Activated naive CD8-positive, alpha-beta T cell treated with anti-CD3 and anti-CD28 coated beads for 36 hours (primary cell): ENCODE data around the gene TRIO. TPM values are rescaled to one million over a fixed set of nuclear protein-coding genes. Genes with fewer than 3 reads are reported as not detected.

ENCODE experiments used
- DNase-seq: peaks from one replicate; pipeline ENCODE4 v3.0.0; 2021
- H3K27ac Mint-ChIP-seq: one replicate; pipeline ENCODE4 v1.8.0; 2022; ENCODE audit warnings: mild to moderate bottlenecking, moderate library complexity, mixed read lengths
- H3K27me3 Mint-ChIP-seq: one replicate; pipeline ENCODE4 v1.8.0; 2022; ENCODE audit warnings: mild to moderate bottlenecking, mixed read lengths
- H3K36me3 Mint-ChIP-seq: one replicate; pipeline ENCODE4 v1.8.0; 2021; ENCODE audit warnings: mild to moderate bottlenecking, mixed read lengths
- H3K4me1 Mint-ChIP-seq: one replicate; pipeline ENCODE4 v1.8.0; 2021; ENCODE audit warnings: mixed read lengths
- H3K4me3 Mint-ChIP-seq: one replicate; pipeline ENCODE4 v1.8.0; 2022; ENCODE audit warnings: mild to moderate bottlenecking, moderate library complexity, mixed read lengths
- H3K9me3 Mint-ChIP-seq: one replicate; pipeline ENCODE4 v1.8.0; 2022; ENCODE audit warnings: mixed read lengths
- total RNA-seq, 2 experiments: library from RNA; stranded (reverse); gene quantifications; one replicate each; pipeline ENCODE4 v1.2.3, GENCODE V29; 2021

The TRIO gene
- total RNA-seq, 2 experiments from 2014 or later = 7.4 to 9.8 TPM

DNA sequence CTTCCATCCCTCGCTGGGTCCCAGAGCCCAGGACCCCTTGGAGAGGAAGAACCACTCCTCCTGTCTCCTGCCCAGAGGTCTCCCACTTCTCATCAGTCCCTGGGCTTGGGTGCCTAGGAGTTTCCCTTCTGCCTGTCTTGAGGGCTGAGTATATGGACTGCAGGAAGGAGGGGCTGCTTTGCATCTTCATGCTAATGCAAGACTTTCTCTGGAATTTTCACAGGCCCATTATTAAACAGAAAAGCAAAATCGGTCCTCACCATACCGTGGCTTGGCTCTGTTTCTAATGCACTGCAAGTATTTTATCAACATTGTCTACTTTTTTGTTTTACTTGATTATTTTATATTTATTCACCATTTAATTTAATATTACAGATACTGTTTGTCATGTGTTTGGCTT lies 34.5 kb downstream of the TRIO start:
- Mint-ChIP-seq H3K9me3 (no peaks in the 10 kb centered on the region), H3K36me3 (no peaks in the 10 kb centered on the region), H3K27me3 (peaks cover 16% of the 10 kb centered on the region), H3K4me3 (no peak overlapping the region), H3K27ac (no peak overlapping the region), H3K4me1 (peaks cover 7% of the 10 kb centered on the region)
- DNase-seq = no peak

DNA sequence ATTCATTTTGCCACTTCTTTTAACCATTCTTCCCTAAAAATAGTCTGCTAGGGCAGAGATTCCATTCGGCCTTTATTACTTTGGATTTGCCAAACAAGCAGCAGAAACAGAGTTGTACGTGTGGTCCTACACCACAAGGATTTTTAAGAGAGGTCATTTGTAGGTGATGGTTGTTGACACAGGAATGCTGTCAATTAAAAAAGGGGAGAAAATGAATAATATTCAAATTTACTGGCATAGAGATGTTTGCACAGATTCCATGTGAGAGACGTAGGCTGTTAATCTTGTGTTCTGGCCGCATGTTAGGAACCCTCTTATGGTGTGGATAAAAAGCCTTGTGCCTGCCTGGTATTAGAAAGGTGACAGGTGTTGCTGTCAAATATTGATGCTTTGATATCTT lies 34.9 kb downstream of the TRIO start:
- Mint-ChIP-seq H3K4me1 (peaks cover 7% of the 10 kb centered on the region), H3K27ac (no peak overlapping the region), H3K27me3 (peaks cover 13% of the 10 kb centered on the region), H3K36me3 (no peaks in the 10 kb centered on the region), H3K4me3 (no peak overlapping the region), H3K9me3 (no peaks in the 10 kb centered on the region)
- DNase-seq = no peak

DNA sequence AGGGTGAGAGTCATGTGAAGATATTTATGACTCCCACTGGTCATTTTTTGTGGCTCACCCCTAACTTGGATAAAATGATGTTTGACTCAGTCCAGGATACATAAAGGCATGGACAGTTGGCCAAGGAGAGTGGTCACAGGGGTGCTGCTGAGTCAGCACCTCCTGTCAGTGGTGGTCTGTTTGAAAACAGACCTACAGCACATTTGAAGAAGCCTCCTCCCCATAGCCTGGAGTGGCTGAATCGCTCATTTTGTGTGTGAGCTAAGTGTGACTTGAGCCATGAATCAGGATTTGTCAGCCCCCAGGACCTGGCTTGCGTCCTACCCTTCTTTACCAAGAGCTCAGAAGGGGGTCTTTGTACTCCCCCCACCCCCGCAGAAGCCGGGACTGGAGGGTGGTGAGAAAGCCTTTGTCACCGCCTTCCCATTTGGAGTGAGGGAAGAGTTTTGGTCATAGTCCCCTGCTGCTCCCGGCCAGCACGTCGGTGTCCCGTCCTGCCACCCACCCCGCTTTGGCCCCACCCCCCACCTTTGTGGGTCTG lies 35.6 kb downstream of the TRIO start:
- Mint-ChIP-seq H3K9me3 (no peaks in the 10 kb centered on the region), H3K27ac (no peak overlapping the region), H3K4me3 (no peak overlapping the region), H3K27me3 (peaks cover 8% of the 10 kb centered on the region), H3K36me3 (no peaks in the 10 kb centered on the region), H3K4me1 (peaks cover 6% of the 10 kb centered on the region)
- no peak for DNase-seq

- DNase-seq = no peak
- H3K27ac Mint-ChIP-seq = no peak overlapping the region
- peaks cover 1% of the 10 kb centered on the region for H3K27me3 Mint-ChIP-seq
- H3K4me1 Mint-ChIP-seq = peaks cover under 1% of the 10 kb centered on the region
- H3K9me3 Mint-ChIP-seq = no peaks in the 10 kb centered on the region
- H3K4me3 Mint-ChIP-seq = no peak overlapping the region
- no peaks in the 10 kb centered on the region for H3K36me3 Mint-ChIP-seq
Observed at GRCh38 chr5:14179446-14179845, 36.3 kb downstream of the TRIO start.

DNA sequence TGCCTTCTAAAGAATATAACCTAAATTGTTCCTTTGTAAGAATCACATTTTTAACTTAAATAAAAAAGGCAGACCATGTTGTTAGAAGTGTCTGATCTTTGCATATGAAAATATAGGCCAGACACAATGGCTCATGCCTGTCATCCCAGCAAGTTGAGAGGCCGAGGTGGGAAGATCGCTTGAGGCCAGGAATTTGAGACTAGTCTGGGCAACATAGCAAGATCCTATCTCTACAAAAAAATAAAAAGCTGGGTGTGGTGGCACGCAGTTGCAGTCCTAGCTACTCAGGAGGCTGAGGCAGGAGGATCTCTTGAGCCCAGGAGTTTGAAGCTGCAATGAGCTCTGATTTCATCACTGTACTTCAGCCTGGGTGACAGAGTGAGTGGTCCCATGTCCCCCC lies 37.3 kb downstream of the TRIO start:
- DNase-seq = no peak
- Mint-ChIP-seq H3K27me3 (no peaks in the 10 kb centered on the region), H3K9me3 (no peaks in the 10 kb centered on the region), H3K4me1 (no peaks in the 10 kb centered on the region), H3K27ac (no peak overlapping the region), H3K4me3 (no peak overlapping the region), H3K36me3 (no peaks in the 10 kb centered on the region)

DNA sequence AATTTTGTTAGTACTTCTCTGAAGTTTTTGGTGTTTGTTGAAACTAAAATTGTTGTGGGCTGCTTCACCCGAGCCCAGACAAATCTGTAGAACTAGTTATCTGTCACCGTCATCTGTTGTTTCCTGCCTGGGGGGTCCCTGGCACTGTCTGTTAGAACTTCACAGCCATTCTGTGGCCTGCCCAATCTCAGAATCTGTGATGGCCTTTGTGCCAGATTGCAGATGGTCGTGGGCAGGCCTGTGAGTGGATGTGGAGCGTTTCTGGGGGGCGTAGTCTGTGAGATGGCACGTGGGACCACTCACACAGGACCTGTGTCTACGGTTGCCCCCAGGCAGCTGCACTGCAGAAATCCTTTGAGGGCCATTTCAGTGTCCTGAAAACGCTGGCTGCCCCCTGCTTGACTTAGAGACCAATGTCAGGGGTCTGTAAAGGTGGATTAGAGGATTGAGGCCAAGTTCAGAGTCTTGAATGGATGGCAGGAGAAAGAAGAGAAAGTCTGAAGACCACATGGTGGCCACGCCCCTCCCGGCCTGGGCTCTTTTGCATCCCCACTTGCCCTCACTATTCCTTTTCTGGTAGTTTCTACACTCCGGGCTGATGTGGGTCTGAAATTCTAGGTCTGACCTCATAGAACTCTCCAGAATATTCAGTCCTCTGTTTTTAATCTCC lies 38.3 kb downstream of the TRIO start:
- Mint-ChIP-seq H3K4me3 (no peak overlapping the region), H3K27ac (no peak overlapping the region), H3K4me1 (no peaks in the 10 kb centered on the region), H3K9me3 (no peaks in the 10 kb centered on the region), H3K36me3 (no peaks in the 10 kb centered on the region), H3K27me3 (no peaks in the 10 kb centered on the region)
- DNase-seq = no peak

GRCh38 chr5:14182761-14183160 lies 39.6 kb downstream of the TRIO start:
- Mint-ChIP-seq H3K4me3 (no peak overlapping the region), H3K9me3 (no peaks in the 10 kb centered on the region), H3K36me3 (no peaks in the 10 kb centered on the region), H3K4me1 (no peaks in the 10 kb centered on the region), H3K27me3 (no peaks in the 10 kb centered on the region), H3K27ac (no peak overlapping the region)
- no peak for DNase-seq

GRCh38 chr5:14183187-14183939 lies 40.2 kb downstream of the TRIO start:
- H3K9me3 Mint-ChIP-seq = no peaks in the 10 kb centered on the region
- no peaks in the 10 kb centered on the region for H3K27me3 Mint-ChIP-seq
- H3K36me3 Mint-ChIP-seq = no peaks in the 10 kb centered on the region

DNA sequence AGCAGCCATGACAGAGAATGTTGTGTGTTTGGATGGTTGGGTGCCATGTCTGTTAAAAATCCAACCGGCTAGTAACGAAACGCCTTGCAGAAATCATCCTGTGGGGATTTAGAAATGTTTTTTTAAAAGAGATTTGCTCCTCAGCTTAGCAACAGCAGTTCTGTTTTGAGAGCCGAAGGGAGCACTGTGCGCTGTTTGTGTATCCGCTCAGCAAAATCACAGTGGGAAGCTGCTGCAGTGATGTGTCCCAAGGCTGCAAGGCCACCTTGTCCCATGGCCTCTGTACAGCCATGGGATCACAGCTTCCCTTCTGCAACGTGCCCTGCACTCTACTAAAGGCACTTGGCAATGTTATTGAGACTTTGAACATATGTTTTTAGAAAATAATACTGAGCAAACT lies 40.9 kb downstream of the TRIO start:
- Mint-ChIP-seq H3K9me3 (no peaks in the 10 kb centered on the region), H3K27ac (no peak overlapping the region), H3K4me1 (no peaks in the 10 kb centered on the region), H3K36me3 (no peaks in the 10 kb centered on the region), H3K27me3 (no peaks in the 10 kb centered on the region), H3K4me3 (no peak overlapping the region)
- no peak for DNase-seq

More at GRCh38 chr5:14183187-14183939, 40.2 kb downstream of the TRIO start:
- Mint-ChIP-seq H3K27ac (no peak overlapping the region), H3K4me3 (no peak overlapping the region), H3K4me1 (no peaks in the 10 kb centered on the region)
- no peak for DNase-seq

DNA sequence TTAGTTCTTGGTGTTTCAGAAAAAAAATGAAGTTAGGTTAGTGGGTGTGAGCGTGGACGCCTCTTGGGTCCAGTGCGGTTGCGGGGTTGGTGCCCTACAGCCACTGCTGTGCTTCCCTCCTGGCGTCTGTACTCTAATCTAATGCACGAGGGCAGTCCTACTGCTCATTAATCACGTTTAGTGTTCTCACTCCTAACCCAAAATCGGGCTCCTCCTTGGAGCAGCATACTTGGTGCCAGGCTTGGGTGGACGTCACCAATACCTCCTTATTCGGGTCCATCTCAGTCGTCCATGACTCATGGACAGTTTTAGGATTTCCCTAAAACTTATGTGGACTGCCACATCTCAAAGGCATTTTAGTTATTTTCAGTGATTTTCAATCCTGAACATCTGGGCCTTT lies 41.6 kb downstream of the TRIO start:
- no peaks in the 10 kb centered on the region for H3K27me3 Mint-ChIP-seq
- H3K27ac Mint-ChIP-seq = no peak overlapping the region
- H3K36me3 Mint-ChIP-seq = no peaks in the 10 kb centered on the region
- no peaks in the 10 kb centered on the region for H3K9me3 Mint-ChIP-seq
- H3K4me1 Mint-ChIP-seq = no peaks in the 10 kb centered on the region
- no peak overlapping the region for H3K4me3 Mint-ChIP-seq
- DNase-seq = no peak

GRCh38 chr5:14185326-14186058 lies 42.4 kb downstream of the TRIO start:
- no peak overlapping the region for H3K4me3 Mint-ChIP-seq
- H3K4me1 Mint-ChIP-seq = no peaks in the 10 kb centered on the region
- no peak for DNase-seq
- H3K27ac Mint-ChIP-seq = no peak overlapping the region
- no peaks in the 10 kb centered on the region for H3K36me3 Mint-ChIP-seq
- no peaks in the 10 kb centered on the region for H3K27me3 Mint-ChIP-seq
- no peaks in the 10 kb centered on the region for H3K9me3 Mint-ChIP-seq

DNA sequence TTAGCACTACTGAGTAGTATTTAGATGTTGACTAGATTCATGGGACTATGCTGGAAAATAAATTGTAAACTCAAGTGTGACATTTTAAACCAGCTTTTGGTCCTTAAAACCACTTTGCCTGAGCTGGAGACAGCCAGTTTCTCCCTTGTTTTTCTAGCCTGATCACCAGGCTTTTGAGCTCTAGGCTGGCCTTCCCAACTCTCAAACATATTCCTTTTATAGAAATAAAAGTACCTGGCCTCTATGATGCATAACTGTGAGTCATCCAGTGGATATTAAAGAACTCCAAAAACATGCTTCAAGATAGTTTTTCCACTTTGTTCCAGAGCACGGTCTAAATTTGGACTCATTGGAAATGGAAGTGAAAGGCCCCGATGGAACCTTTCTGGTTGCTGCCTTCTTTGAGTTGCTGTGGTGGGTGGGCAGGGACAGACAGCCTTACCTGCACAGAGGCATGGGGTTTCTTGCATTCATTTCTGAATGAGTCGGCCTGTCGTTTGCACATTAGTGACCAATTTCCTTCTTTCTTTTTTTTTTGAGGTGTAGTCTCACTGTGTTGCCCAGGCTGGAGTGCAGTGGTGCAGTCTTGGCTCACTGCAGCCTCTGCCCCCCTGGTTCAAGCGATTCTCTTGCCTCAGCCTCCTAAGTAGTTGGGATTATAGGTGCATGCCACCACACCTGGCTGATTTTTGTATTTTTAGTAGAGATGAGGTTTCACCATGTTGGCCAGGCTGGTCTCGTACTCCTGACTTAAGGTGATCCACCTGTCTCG lies 43.1 kb downstream of the TRIO start:
- H3K27ac Mint-ChIP-seq = no peak overlapping the region
- no peaks in the 10 kb centered on the region for H3K36me3 Mint-ChIP-seq
- H3K4me1 Mint-ChIP-seq = no peaks in the 10 kb centered on the region
- no peaks in the 10 kb centered on the region for H3K27me3 Mint-ChIP-seq
- H3K4me3 Mint-ChIP-seq = no peak overlapping the region
- no peaks in the 10 kb centered on the region for H3K9me3 Mint-ChIP-seq
- no peak for DNase-seq

DNA sequence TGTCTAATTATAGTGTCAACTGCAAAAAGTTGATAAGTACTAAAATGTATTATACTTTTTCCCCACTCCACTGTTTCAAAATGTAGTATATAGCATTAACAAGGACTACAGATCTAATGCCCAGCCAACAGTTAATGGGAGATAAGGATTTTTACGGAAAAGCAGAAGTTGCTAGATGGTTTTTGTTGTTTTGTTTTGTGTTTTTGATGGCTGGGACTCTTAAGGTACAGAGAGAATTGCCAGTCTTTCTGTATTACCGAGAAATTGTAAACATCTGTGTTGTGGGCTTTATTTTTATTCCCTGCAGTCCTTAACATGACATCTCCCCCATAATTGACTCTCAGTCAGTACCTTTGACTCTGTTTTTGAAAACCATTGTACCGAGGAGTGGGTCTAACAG lies 44.0 kb downstream of the TRIO start:
- Mint-ChIP-seq H3K4me1 (no peaks in the 10 kb centered on the region), H3K36me3 (no peaks in the 10 kb centered on the region), H3K27me3 (peaks cover 1% of the 10 kb centered on the region), H3K9me3 (no peaks in the 10 kb centered on the region), H3K4me3 (no peak overlapping the region), H3K27ac (no peak overlapping the region)
- DNase-seq = no peak

DNA sequence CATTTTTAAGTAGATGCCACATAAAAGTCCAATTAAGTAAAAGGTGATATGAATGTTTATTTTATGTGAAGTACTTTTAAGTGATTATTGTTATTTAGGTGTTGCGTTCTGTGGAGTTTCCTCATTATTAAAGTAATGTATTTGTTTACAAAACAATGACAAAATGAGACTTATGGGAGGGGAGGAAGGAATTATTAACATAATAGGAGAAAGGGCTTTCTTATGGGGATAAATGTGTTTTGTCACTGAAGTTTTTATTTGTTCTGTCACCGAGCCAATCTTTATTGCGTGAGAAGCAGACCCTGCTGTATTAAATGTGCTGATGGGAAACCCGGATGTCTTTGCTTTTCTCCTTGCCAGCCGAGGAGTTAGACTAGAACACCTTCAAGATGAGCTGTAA lies 44.5 kb downstream of the TRIO start:
- Mint-ChIP-seq H3K36me3 (no peaks in the 10 kb centered on the region), H3K27ac (no peak overlapping the region), H3K9me3 (no peaks in the 10 kb centered on the region), H3K4me1 (no peaks in the 10 kb centered on the region), H3K4me3 (no peak overlapping the region), H3K27me3 (peaks cover 3% of the 10 kb centered on the region)
- no peak for DNase-seq

GRCh38 chr5:14188778-14189177 lies 45.6 kb downstream of the TRIO start:
- H3K36me3 Mint-ChIP-seq = no peaks in the 10 kb centered on the region
- H3K4me1 Mint-ChIP-seq = no peaks in the 10 kb centered on the region
- no peak for DNase-seq
- no peaks in the 10 kb centered on the region for H3K9me3 Mint-ChIP-seq
- H3K27ac Mint-ChIP-seq = no peak overlapping the region
- peaks cover 4% of the 10 kb centered on the region for H3K27me3 Mint-ChIP-seq
- H3K4me3 Mint-ChIP-seq = no peak overlapping the region
